IMR-90 (cell line): ENCODE data around the gene TCF19. TPM values are rescaled to one million over a fixed set of nuclear protein-coding genes. Genes with fewer than 3 reads are reported as not detected.

Experiments
- ATAC-seq: fragments of 200-7000 bp; cut with Tn5 transposase; 2 replicates; pipeline ENCODE4 v1.9.1; 2020; ENCODE audit warnings: low read depth, mild to moderate bottlenecking, moderate library complexity
- BruUV-seq: library from RNA; stranded (reverse); fragments of 400-500 nt; replicated peaks from 2 replicates; lab custom pipeline; 2021; lab: Mats Ljungman, UMichigan
- CTCF ChIA-PET: fragments of 300-600 bp; formaldehyde crosslinking; extraction: SDS; loops from one replicate; lab custom pipeline; 2021; ENCODE audit warnings: antibody characterized with exemption; lab: Yijun Ruan, JAX
- POLR2A ChIA-PET: fragments of 300-600 bp; sonication (Branson Sonifier 250); formaldehyde crosslinking; loops from one replicate; lab custom pipeline; 2022; ENCODE audit warnings: antibody characterized with exemption; ENCODE audit not compliant: unreplicated experiment; lab: Charles Lee
- DNase-seq: peaks from one replicate; pipeline ENCODE4 v3.0.0; 2013
- H2AFZ ChIP-seq: replicated peaks from 2 replicates; pipeline ENCODE3; 2013; ENCODE audit warnings: low read length, mild to moderate bottlenecking; ENCODE audit not compliant: poor library complexity
- H2AK5ac ChIP-seq: 2 replicates; pipeline ENCODE4 v1.6.1; 2013; ENCODE audit warnings: low read depth, low read length, inconsistent platforms
- H2AK9ac ChIP-seq: replicated peaks from 2 replicates; pipeline ENCODE3; 2013; ENCODE audit warnings: mild to moderate bottlenecking, low read depth, low read length, moderate library complexity; ENCODE audit not compliant: poor library complexity
- H2BK120ac ChIP-seq: 2 replicates; pipeline ENCODE4 v1.6.1; 2013; ENCODE audit warnings: low read depth, low read length, inconsistent platforms
- H2BK15ac ChIP-seq: 3 replicates; pipeline ENCODE4 v1.6.1; 2013; ENCODE audit warnings: low read depth, low read length, inconsistent platforms
- H2BK20ac ChIP-seq: 2 replicates; pipeline ENCODE4 v1.6.1; 2013; ENCODE audit warnings: low read depth, mild to moderate bottlenecking, inconsistent platforms, low read length, moderate library complexity
- H2BK5ac ChIP-seq: 2 replicates; pipeline ENCODE4 v1.6.1; 2013; ENCODE audit warnings: mild to moderate bottlenecking, low read depth, low read length, inconsistent platforms; ENCODE audit not compliant: poor library complexity, severe bottlenecking
- H3K14ac ChIP-seq: replicated peaks from 2 replicates; pipeline ENCODE4 v1.6.1; 2013; ENCODE audit warnings: low read depth, low read length, inconsistent platforms
- H3K18ac ChIP-seq: 2 replicates; pipeline ENCODE4 v1.6.1; 2013; ENCODE audit warnings: low read depth, low read length, control low read depth
- H3K23ac ChIP-seq: 2 replicates; pipeline ENCODE4 v1.6.1; 2013; ENCODE audit warnings: low read depth, low read length, inconsistent platforms
- H3K27ac ChIP-seq: 2 replicates; pipeline ENCODE4 v1.5.1; 2013; ENCODE audit warnings: mild to moderate bottlenecking, control low read depth, low read length; ENCODE audit not compliant: insufficient read depth
- H3K27me3 ChIP-seq: 2 replicates; pipeline ENCODE4 v1.6.1; 2013; ENCODE audit warnings: low read length; ENCODE audit not compliant: control insufficient read depth, insufficient read depth
- H3K36me3 ChIP-seq: 2 replicates; pipeline ENCODE4 v1.6.1; 2013; ENCODE audit warnings: low read length, mixed read lengths; ENCODE audit not compliant: control insufficient read depth, insufficient read depth
- H3K4ac ChIP-seq: 2 replicates; pipeline ENCODE4 v1.6.1; 2013; ENCODE audit warnings: low read depth, low read length, inconsistent platforms
- H3K4me1 ChIP-seq: 2 replicates; pipeline ENCODE4 v1.6.1; 2013; ENCODE audit warnings: low read length, mixed read lengths; ENCODE audit not compliant: control insufficient read depth, insufficient read depth
- H3K4me2 ChIP-seq: 2 replicates; pipeline ENCODE4 v1.6.1; 2013; ENCODE audit warnings: low read depth, mild to moderate bottlenecking, control low read depth, low read length, moderate library complexity
- H3K4me3 ChIP-seq: 2 replicates; pipeline ENCODE4 v1.5.1; 2013; ENCODE audit warnings: low read depth, mild to moderate bottlenecking, control low read depth, low read length, moderate library complexity; ENCODE audit not compliant: insufficient read depth
- H3K56ac ChIP-seq: 2 replicates; pipeline ENCODE4 v1.6.1; 2013; ENCODE audit warnings: low read length, inconsistent platforms; ENCODE audit not compliant: insufficient read depth; ENCODE audit errors: extremely low read depth
- H3K79me1 ChIP-seq, 2 experiments: 2 replicates each; pipeline ENCODE4 v1.6.1; 2013; ENCODE audit warnings: low read length in 2 of 2, inconsistent platforms in 1 of 2, low read depth in 1 of 2
- H3K9ac ChIP-seq: 2 replicates; pipeline ENCODE4 v1.6.1; 2013; ENCODE audit warnings: low read depth, low read length, control low read depth
- H3K9me1 ChIP-seq: 2 replicates; pipeline ENCODE4 v1.6.1; 2013; ENCODE audit warnings: low read length, inconsistent platforms; ENCODE audit not compliant: insufficient read depth
- H3K9me3 ChIP-seq: 2 replicates; pipeline ENCODE4 v1.6.1; 2013; ENCODE audit warnings: low read length; ENCODE audit not compliant: control insufficient read depth, insufficient read depth
- H4K20me1 ChIP-seq: 2 replicates; pipeline ENCODE4 v1.6.1; 2013; ENCODE audit warnings: low read length, inconsistent platforms; ENCODE audit not compliant: insufficient read depth
- H4K5ac ChIP-seq: 2 replicates; pipeline ENCODE4 v1.6.1; 2013; ENCODE audit warnings: mild to moderate bottlenecking, low read depth, low read length, control low read depth
- H4K8ac ChIP-seq, 2 experiments: 2 replicates each; pipeline ENCODE4 v1.6.1; 2013; ENCODE audit warnings: low read depth in 2 of 2, low read length in 2 of 2, control low read depth in 1 of 2, inconsistent platforms in 1 of 2
- H4K91ac ChIP-seq: 2 replicates; pipeline ENCODE4 v1.6.1; 2013; ENCODE audit warnings: low read depth, low read length, inconsistent platforms; ENCODE audit not compliant: insufficient read depth
- BHLHE40 ChIP-seq: fragments of 150-350 bp; IDR thresholded peaks from 2 replicates; pipeline ENCODE4 v1.6.1; 2016; ENCODE audit warnings: mild to moderate bottlenecking, low read depth, low read length
- CEBPB ChIP-seq: IDR thresholded peaks from 2 replicates; pipeline ENCODE4 v1.6.1; 2012; ENCODE audit warnings: low read depth, low read length, improper control_type of control experiment
- CHD1 ChIP-seq: IDR thresholded peaks from 2 replicates; pipeline ENCODE4 v1.6.1; 2012; ENCODE audit warnings: low read depth, low read length, improper control_type of control experiment
- FOS ChIP-seq: fragments of 150-350 bp; IDR thresholded peaks from 2 replicates; pipeline ENCODE4 v1.6.1; 2016; ENCODE audit warnings: low read depth, low read length
- MAFK ChIP-seq: IDR thresholded peaks from 2 replicates; pipeline ENCODE4 v1.6.1; 2012; ENCODE audit warnings: low read depth, low read length, improper control_type of control experiment
- MAZ ChIP-seq: IDR thresholded peaks from 2 replicates; pipeline ENCODE4 v1.6.1; 2012; ENCODE audit warnings: low read depth, mild to moderate bottlenecking, low read length, improper control_type of control experiment, moderate library complexity, borderline replicate concordance
- MXI1 ChIP-seq: IDR thresholded peaks from 2 replicates; pipeline ENCODE4 v1.6.1; 2012; ENCODE audit warnings: low read depth, mild to moderate bottlenecking, low read length, moderate library complexity, borderline replicate concordance
- NFE2L2 ChIP-seq: fragments of 150-350 bp; IDR thresholded peaks from 2 replicates; pipeline ENCODE4 v1.6.1; 2016; ENCODE audit warnings: low read depth, mild to moderate bottlenecking, low read length
- POLR2A ChIP-seq: IDR thresholded peaks from 2 replicates; pipeline ENCODE4 v1.6.1; 2012; ENCODE audit warnings: mild to moderate bottlenecking, low read depth, low read length
- RAD21 ChIP-seq: IDR thresholded peaks from 2 replicates; pipeline ENCODE4 v1.6.1; 2012; ENCODE audit warnings: low read length, improper control_type of control experiment
- RCOR1 ChIP-seq: IDR thresholded peaks from 2 replicates; pipeline ENCODE4 v1.6.1; 2012; ENCODE audit warnings: mild to moderate bottlenecking, low read length, improper control_type of control experiment; ENCODE audit not compliant: insufficient replicate concordance
- RFX5 ChIP-seq: IDR thresholded peaks from 2 replicates; pipeline ENCODE4 v1.8.0; 2012; ENCODE audit warnings: low read depth, mild to moderate bottlenecking, low read length, moderate library complexity
- SMC3 ChIP-seq: fragments of 150-350 bp; IDR thresholded peaks from 2 replicates; pipeline ENCODE4 v1.6.1; 2016; ENCODE audit warnings: low read depth, mild to moderate bottlenecking, antibody characterized with exemption, low read length, moderate library complexity
- WGBS, 2 experiments: methylation state at CpG; one replicate each; pipeline versions ENCODE4 v1.1.5 to v1.1.7; 2013; ENCODE audit warnings: missing lambda C conversion rate in 2 of 2; ENCODE audit not compliant: insufficient read length in 1 of 2; ENCODE audit errors: extremely low coverage in 2 of 2; 5-methylcytosine and 5-hydroxymethylcytosine counted together
- dilution Hi-C: fragments of 300-500 bp; cut with HindIII; formaldehyde crosslinking; loops from one replicate; pipeline ENCODE4 v1.14.3; 2018; ENCODE audit warnings: low sequenced_read_pairs; ENCODE audit not compliant: unreplicated experiment
- in situ Hi-C: fragments of 300-500 bp; cut with MboI; formaldehyde crosslinking; loops from 3 replicates; pipeline ENCODE4 v1.14.3; 2019; ENCODE audit warnings: low sequenced_read_pairs, inconsistent platforms, mixed read lengths
- intact Hi-C: fragments of 100-400 bp; cut with micrococcal nuclease; formaldehyde crosslinking; loops from 2 replicates; pipeline ENCODE4 v1.10.0; 2022
- polyA plus RNA-seq, 3 experiments: library from polyadenylated mRNA; depleted of rRNA; stranded (reverse); fragments of >200 nt; gene quantifications; 2 replicates each; pipeline ENCODE4 v1.2.3, GENCODE V29; 2012; ENCODE audit warnings: low replicate concordance in 1 of 3
- total RNA-seq: library from RNA; depleted of rRNA; stranded (reverse); fragments of >200 nt; gene quantifications from 2 replicates; pipeline ENCODE4 v1.2.3, GENCODE V29; 2012
- TF ChIP-seq, protein P1 (sequence below): conservative IDR thresholded peaks from 2 replicates; pipeline ENCODE4 v1.5.1; 2012; ENCODE audit warnings: mild to moderate bottlenecking, low read depth, low read length, improper control_type of control experiment
- TF ChIP-seq, protein P2 (sequence below): fragments of 150-350 bp; IDR thresholded peaks from 2 replicates; pipeline ENCODE4 v1.6.1; 2016; ENCODE audit warnings: low read depth, mild to moderate bottlenecking, low read length, moderate library complexity, borderline replicate concordance
- TF ChIP-seq, protein P3 (sequence below): fragments of 150-350 bp; IDR thresholded peaks from 2 replicates; pipeline ENCODE4 v1.6.1; 2017; ENCODE audit warnings: mild to moderate bottlenecking, antibody characterized with exemption, low read length, low read depth

Gene TCF19
- total and polyA plus RNA-seq, 2 of the 4 experiments (the other 2 are of a cell fraction): 13.1 to 14.2 TPM

DNA sequence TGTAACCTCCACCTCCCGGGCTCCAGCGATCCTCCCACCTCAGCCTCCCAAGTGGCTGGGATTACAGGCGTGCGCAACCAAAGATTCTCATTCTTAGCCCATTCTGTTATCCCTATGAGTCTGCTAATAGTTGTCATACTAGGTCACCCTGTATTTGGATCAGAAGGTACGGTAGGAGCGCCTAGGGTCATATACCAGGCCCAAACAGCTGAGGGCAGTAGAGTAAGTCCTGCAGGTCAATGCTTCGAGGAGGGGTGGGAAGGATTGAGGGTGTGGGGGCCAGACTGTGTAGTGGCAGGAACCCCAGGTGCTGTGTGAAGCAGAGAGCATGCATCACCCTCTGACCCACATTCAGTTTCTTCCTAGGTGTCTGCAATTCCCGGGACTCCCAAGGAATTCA, 34.8 kb downstream of the TCF19 start:
- H2BK20ac ChIP-seq: no peak overlapping the region
- H3K9me1 ChIP-seq: no peaks in the 10 kb centered on the region
- H3K23ac ChIP-seq: no peak overlapping the region
- no peaks in the 10 kb centered on the region for H3K36me3 ChIP-seq
- no peaks in the 10 kb centered on the region for H3K9me3 ChIP-seq
- no peak overlapping the region for H3K4me2 ChIP-seq
- POLR2A ChIA-PET: no interaction called here
- no peak overlapping the region for H3K18ac ChIP-seq
- TF ChIP-seq, protein P1, sequence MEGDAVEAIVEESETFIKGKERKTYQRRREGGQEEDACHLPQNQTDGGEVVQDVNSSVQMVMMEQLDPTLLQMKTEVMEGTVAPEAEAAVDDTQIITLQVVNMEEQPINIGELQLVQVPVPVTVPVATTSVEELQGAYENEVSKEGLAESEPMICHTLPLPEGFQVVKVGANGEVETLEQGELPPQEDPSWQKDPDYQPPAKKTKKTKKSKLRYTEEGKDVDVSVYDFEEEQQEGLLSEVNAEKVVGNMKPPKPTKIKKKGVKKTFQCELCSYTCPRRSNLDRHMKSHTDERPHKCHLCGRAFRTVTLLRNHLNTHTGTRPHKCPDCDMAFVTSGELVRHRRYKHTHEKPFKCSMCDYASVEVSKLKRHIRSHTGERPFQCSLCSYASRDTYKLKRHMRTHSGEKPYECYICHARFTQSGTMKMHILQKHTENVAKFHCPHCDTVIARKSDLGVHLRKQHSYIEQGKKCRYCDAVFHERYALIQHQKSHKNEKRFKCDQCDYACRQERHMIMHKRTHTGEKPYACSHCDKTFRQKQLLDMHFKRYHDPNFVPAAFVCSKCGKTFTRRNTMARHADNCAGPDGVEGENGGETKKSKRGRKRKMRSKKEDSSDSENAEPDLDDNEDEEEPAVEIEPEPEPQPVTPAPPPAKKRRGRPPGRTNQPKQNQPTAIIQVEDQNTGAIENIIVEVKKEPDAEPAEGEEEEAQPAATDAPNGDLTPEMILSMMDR: no peak
- TF ChIP-seq RFX5 (no peak), BHLHE40 (no peak), FOS (no peak), CEBPB (no peak), MAZ (no peak), RCOR1 (no peak), CHD1 (no peak), RAD21 (no peak), MXI1 (no peak), NFE2L2 (no peak), POLR2A (no peak), SMC3 (no peak), MAFK (no peak)
- TF ChIP-seq, protein P2, sequence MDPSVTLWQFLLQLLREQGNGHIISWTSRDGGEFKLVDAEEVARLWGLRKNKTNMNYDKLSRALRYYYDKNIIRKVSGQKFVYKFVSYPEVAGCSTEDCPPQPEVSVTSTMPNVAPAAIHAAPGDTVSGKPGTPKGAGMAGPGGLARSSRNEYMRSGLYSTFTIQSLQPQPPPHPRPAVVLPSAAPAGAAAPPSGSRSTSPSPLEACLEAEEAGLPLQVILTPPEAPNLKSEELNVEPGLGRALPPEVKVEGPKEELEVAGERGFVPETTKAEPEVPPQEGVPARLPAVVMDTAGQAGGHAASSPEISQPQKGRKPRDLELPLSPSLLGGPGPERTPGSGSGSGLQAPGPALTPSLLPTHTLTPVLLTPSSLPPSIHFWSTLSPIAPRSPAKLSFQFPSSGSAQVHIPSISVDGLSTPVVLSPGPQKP: no peak
- TF ChIP-seq, protein P3, sequence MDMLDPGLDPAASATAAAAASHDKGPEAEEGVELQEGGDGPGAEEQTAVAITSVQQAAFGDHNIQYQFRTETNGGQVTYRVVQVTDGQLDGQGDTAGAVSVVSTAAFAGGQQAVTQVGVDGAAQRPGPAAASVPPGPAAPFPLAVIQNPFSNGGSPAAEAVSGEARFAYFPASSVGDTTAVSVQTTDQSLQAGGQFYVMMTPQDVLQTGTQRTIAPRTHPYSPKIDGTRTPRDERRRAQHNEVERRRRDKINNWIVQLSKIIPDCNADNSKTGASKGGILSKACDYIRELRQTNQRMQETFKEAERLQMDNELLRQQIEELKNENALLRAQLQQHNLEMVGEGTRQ: no peak
- H3K14ac ChIP-seq: no peak overlapping the region
- dilution Hi-C loops: no loop called here
- H4K8ac ChIP-seq: no peak overlapping the region
- BruUV-seq: no TSS peak
- H3K27me3 ChIP-seq: no peaks in the 10 kb centered on the region
- CTCF ChIA-PET: interaction anchor here (0.7 to 1.4 kb wide), 2 partner anchors 172 to 173 kb away, joined by 3 read pairs; no protein-coding TSS in a partner anchor
- no peak overlapping the region for H4K91ac ChIP-seq
- H4K20me1 ChIP-seq: no peaks in the 10 kb centered on the region
- H3K79me1 ChIP-seq: peaks cover 0 to 7% of the 10 kb centered on the region in 2 experiments; a peak in 1 of 4 replicates
- H4K5ac ChIP-seq: no peak overlapping the region
- H3K56ac ChIP-seq: no peak overlapping the region
- intact Hi-C loops: loop anchor here (10.0 kb wide), 1 partner anchor 278 kb away; the partner anchor contains the start of gene VARS2
- no peak overlapping the region for H2BK15ac ChIP-seq
- H3K4me1 ChIP-seq: no peaks in the 10 kb centered on the region
- H2AFZ ChIP-seq: no peak overlapping the region
- H2BK5ac ChIP-seq: no peak overlapping the region
- in situ Hi-C loops: loop anchor here (5.0 kb wide), 1 partner anchor 56 kb away; the partner anchor contains the start of gene PSORS1C2
- H3K27ac ChIP-seq: no peak overlapping the region
- no peak overlapping the region for H2AK9ac ChIP-seq
- 60% methylated on average over 1 of the region's 8 CpGs; no CpG with 5 or more reads in 1 of the 2 experiments for WGBS, 2 experiments
- H3K4ac ChIP-seq: no peak overlapping the region
- H3K9ac ChIP-seq: no peak overlapping the region
- no peak overlapping the region for H2BK120ac ChIP-seq
- DNase-seq (no peak), ATAC-seq (no peak)
- H3K4me3 ChIP-seq: no peak overlapping the region
- no peak overlapping the region for H2AK5ac ChIP-seq
